Uterus (tissue), 2 donors: ENCODE measurements around the gene BROX.

Experiments
- POLR2A ChIP-seq, 2 donors: fragments of 450-650 bp; IDR thresholded peaks; one replicate each; pipeline ENCODE4 v1.6.1; 2016; ENCODE audit warnings: antibody characterized with exemption in 2 of 2, mild to moderate bottlenecking in 1 of 2, moderate library complexity in 1 of 2
- TF ChIP-seq, protein P1 (sequence below), 4 experiments: fragments of 200-600 bp in 2 of 4; fragments of 450-650 bp in 2 of 4; sonication (generic) in 2 of 4; IDR thresholded peaks; one replicate each; pipeline ENCODE4 v1.5.1; 2016 to 2019; ENCODE audit warnings: antibody characterized with exemption in 4 of 4, mild to moderate bottlenecking in 2 of 4, moderate library complexity in 1 of 4

DNA sequence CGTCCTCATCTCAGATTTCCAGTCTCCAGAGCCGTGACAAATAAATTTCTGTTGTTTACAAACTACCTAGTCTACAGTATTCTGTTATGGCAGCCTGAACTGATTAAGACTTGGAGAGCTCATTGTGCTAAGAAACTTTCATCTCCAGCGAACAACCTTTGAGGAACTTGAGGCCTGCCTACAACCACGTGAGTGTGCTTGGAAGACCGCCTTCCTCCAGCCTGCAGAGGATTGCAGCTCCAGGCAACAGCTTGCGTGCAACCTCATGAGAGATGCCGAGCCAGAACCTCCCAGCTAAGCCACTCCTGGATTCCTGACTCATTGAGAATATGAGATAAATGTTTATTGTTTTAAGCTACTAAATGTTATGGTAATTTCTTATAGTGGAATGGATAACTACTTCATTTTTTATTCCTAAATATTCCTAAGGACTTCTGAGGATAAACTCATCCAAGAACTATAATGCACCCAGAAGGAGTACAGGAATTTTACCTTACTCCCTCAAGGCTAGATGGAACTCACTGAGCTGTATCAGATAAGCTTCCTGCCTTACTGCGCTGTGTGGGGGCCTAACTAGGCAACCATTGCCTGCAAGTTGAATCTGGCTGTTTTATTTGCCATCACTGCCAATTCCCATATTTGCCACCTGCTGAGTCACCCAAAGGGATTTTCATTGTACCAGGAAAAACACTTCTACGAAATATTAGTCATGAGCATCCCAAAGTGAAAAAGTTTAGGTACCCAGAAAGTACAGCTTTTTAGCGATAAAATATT lies 42.2 kb downstream of the BROX start:
- TF ChIP-seq, protein P1, sequence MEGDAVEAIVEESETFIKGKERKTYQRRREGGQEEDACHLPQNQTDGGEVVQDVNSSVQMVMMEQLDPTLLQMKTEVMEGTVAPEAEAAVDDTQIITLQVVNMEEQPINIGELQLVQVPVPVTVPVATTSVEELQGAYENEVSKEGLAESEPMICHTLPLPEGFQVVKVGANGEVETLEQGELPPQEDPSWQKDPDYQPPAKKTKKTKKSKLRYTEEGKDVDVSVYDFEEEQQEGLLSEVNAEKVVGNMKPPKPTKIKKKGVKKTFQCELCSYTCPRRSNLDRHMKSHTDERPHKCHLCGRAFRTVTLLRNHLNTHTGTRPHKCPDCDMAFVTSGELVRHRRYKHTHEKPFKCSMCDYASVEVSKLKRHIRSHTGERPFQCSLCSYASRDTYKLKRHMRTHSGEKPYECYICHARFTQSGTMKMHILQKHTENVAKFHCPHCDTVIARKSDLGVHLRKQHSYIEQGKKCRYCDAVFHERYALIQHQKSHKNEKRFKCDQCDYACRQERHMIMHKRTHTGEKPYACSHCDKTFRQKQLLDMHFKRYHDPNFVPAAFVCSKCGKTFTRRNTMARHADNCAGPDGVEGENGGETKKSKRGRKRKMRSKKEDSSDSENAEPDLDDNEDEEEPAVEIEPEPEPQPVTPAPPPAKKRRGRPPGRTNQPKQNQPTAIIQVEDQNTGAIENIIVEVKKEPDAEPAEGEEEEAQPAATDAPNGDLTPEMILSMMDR (IDR thresholded peaks at IDR 0.05) = no peak
- no peak for TF ChIP-seq POLR2A (IDR thresholded peaks at IDR 0.05)
